ENCODE data around the gene TIPARP.
"Not testable (repeated sequence)": the region's sequence is repeated elsewhere in the genome, so short reads cannot be mapped to it uniquely, and the experiment has no call there.

Gene TIPARP

DNA sequence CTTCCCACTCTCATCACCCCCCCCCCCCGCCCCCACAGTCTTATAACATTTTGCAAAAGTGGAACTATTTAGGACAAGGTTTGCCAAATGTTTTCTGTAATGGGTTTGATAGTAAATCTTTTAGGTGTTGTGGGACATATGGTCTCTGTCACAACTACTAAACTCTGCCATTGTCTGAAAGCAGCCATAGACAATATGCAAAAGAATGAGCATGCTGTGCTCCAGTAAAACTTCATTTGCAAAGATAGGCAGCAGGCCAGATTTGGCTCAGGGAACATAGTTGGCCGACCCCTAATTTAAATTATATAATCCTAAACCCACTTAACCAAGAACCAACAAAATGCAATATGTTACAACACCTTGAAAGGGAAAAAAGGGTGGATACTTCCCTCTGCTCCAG, 46.4 kb downstream of the TIPARP start:
- no peak for DNase-seq

GRCh38 chr3:156721687-156722618, 47.6 kb downstream of the TIPARP start:
- no peak for DNase-seq

GRCh38 chr3:156723182-156723619, 48.8 kb downstream of the TIPARP start:
- DNase-seq = no peak

DNA sequence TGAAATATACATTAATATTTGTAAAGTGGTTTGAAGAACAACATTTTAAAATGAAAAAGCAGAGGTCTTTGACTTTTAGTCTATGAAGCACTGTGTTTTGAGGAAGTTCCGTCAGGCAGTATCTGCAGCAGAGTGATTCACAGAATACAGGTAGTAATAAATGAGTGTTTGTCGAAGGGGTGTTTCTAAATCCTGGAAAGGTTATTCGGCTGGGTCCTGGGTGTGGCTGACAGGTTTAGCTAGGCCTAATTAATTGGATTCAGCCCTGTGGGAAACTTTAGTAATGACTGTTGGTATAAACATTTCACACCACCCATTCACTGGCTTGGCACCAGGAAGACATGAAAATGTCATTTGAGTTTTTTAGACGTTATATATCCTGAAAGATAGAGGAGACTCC, 51.3 kb downstream of the TIPARP start:
- peak; percentile 95 for DNase-seq

DNA sequence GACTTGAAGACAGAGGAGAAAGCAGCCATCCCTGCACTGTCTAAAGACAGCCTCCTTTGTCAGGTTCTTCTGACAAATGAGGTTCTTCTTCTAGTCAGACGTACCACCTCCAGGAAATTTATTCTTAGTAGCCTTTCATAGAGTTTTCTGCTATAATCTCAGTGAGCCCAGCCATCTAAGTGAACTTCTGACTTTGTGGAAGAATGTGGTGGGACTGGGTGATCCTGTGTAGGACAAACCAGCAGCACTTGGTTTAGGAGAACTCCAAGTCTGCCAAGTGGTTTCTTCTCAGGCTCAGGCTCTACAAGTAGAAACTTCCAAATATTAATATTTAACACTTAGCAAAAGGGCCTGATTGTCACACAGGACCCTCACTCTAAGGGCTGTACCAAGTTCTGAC, 52.1 kb downstream of the TIPARP start:
- DNase-seq = no peak

DNA sequence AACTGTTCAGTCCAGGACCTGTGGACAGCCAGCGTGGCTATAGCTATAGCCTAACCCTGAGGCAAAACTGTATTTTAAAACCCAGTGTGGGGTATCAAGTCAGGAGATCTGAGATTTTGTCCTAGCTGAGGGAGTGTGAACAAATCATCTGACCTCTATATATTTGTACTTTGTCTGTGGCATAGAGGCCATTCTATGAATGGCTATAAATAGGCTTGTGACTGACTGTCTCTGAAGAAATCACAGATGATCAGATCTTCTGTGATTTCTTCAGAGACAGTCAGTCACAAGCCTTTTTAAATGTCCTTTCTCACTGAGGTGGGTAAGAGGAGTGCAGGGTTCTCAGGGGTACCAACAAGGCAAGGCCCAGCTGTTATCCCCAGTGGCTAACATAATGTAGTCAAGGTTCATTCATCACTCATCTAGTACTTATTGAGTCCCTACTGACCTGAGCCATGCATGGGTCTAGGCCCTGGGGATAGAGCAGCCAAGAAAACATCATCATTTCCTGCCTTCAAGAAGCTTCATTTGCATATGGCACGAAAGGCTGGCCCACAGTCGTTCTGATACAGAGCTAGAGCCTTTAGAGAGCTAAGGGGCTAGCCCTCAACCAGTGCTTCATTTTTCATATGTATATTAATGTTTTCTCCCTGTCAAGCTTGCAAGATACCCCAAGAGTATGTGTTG, 53.3 kb downstream of the TIPARP start:
- no peak for DNase-seq

GRCh38 chr3:156728267-156728985, 54.0 kb downstream of the TIPARP start:
- DNase-seq = peak; percentile 95

DNA sequence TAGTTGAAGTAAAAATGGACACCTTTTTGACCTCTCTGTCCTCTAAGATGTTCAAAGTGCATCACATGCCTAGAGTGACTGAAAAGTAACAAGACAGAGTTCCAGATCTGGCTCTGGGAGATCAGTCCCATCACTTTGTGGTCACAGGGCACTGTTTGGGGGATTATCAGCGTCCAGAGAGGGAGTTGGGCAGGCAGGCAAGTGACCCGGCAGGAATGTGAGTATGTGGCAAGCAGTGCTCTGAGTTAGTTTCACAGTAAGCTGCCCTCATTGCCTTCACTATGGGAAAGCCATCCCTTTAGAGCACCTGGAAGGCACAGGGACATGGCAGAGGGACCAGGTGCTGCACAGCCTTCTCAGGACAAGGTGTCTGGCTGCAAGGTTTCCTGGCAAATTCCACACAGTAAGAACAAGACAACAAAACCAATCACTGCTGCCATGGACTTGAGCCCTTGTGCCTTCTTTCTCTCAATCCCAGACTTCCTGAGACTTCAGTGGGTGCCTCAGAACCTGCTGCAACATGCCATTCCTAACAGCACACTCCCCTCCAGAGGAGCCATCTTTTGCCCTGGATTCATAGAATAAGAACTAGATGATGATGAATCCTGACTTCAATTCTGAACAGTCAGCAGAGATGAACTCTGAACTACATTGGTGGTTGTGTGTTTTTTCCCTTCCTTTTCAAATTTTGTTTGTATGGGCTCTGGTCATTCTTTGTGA, 55.2 kb downstream of the TIPARP start:
- DNase-seq = no peak

- no peak for DNase-seq
These were observed 57.4 kb downstream of the TIPARP start for GRCh38 chr3:156731813-156732212.

DNA sequence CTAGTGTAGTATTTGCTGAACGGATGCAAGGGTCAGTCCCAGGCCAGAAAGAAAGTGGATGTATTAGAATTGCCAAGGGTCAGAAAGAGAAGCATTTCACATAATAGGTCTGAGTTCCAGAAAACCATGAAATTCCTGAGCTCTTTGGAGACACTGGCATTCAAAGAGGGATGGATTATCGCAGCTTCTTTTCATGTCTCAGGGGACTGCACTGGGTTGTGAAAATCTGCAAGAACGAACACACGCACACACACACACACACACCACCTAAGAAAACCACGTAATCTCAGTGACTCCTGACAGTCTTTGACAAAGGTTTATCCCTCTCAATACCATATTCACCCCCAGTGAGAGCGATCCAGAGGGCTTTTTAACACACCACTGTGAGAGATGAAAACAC, 57.9 kb downstream of the TIPARP start:
- no peak for DNase-seq

DNA sequence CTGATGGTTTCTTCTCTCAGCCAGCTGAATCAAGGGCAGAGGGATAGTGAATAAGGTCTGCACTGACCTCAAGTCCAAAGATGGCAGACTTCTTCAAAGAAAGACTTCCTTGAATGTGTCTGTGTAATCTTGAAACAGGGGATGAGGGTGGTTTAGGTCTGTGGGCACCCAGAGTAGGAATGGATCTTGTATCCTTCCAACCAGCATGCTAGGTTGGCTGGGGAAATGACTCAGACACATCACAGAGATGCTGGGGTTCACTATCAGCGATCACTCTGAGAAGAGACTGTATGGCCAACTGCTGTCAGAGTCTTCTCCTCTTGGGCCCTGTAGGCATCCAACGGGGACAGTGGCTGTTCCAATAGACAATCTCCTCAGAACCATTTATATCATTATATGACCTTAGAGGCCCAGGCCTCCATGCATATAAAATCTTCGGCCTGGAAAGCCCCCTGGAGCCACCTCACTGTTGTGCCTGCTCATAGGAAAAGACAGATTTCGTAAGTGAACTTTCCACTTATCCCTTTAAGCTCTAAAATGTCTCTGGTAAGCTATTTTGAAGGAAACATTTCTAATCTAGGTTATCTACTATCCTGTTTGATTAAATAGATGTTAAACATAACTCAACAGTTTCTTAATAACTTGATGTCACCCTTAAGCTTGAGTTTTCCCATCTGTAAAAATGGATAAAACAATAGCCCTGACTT, 58.5 kb downstream of the TIPARP start:
- no peak for DNase-seq

DNA sequence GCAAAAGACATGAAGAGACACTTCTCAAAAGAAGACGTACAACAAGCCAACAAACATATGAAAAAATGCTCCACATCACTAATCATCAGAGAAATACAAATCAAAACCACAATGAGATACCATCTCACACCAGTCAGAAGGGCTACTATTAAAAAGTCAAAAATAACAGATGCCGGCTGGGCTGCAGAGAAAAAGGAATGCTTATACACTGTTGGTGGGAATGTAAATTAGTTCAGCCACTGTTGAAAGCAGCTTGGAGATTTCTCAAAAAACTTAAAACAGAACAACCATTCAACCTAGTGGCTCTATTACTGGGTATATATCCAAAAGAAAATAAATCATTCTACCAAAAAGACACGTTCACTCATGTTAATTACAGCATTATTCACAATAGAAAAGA, 60.3 kb downstream of the TIPARP start:
- DNase-seq = not testable (repeated sequence)

- DNase-seq = no peak
These were observed 61.1 kb downstream of the TIPARP start for GRCh38 chr3:156735471-156735870.

DNA sequence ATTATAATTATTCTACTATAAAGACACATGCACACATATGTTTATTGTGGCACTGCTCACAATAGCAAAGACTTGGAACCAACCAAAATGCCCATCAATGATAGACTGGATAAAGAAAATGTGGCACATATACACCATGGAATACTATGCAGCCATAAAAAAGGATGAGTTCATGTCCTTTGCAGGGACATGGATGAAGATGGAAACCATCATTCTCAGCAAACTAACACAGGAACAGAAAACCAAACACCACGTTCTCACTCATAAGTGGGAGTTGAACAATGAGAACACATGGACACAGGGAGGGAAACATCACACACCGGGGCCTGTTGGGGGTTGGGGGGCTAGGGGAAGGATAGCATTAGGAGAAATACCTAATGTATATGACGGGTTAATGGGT, 62.7 kb downstream of the TIPARP start:
- not testable (repeated sequence) for DNase-seq

DNA sequence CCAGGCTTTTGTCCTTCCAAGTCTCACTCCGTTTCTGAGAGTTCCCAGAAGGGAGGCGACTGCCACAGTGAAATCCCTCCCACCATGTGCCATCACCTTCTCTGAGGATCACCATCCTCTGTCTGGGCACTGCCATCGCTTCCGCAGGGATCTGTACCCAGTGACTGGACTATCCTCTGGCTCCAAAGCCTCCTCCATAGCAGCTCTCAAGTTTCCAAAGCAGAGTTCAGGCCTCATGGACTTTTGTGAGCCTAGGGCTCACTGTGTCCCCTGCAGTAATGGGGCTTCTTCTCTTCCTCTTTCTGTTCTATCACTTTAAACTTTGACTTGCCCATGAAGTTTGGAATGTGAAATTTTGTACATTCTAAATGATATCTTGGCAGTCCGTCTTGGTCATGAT, 63.9 kb downstream of the TIPARP start:
- no peak for DNase-seq

- DNase-seq = no peak
These were observed 65.6 kb downstream of the TIPARP start for GRCh38 chr3:156739976-156740375.

- not testable (repeated sequence) for DNase-seq
These were observed 66.2 kb downstream of the TIPARP start for GRCh38 chr3:156740581-156740980.

DNA sequence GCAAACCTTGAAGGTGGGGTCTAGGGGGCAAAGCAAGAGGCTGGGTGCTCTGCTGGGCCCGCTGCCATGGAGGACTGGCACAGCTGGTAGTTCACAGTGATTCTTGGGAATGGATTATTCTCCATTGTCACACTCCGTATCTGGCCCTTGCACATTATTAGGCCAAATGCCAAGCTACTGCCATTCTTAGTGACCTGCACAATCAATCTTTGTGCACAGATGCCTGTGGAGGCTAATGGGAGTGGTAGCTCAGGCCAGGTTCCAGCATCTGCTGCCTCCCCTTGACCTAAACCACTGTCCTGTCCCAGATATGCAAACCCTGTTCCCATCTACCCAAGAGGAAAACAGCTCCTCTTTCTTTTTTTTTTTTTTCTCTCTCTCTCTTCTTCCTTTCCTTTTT, 67.5 kb downstream of the TIPARP start:
- DNase-seq = no peak

DNA sequence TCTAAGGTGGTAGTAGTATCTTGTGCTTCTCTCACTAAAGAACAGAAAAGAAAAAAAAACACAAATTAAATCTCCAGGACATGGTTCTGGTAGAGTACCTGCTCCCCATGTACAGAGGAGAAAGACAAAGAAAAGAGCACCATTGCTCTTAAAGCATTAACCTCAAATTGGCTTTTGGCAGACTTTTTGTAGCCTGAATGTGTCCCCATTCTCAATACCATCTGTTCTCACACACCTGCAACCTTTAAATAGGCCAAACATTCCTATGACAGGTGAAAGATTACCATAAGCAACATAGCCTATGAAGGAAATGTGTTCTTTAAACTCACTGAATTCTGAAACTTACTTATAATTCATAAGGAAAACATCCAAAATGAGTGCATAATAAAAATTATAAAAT, 68.0 kb downstream of the TIPARP start:
- DNase-seq = no peak

GRCh38 chr3:156743859-156744258, 69.5 kb downstream of the TIPARP start:
- no peak for DNase-seq

DNA sequence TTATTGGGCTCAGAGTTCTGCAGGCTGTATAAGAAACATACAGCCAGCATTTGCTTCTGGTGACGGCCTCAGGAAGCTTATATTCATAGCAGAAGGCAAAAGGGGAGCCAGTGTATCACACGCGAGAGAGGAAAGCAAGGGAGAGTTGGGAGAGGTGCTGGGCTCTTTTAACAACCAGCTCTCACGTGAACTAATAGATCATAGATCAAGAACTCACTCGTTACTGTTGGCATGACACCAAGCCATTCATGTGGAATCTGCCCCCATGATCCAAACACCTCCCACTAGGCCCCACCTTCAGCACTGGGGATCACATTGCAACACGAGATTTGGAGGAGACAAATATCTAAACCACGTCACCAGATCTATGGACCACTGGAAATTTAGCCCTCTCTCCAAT, 70.2 kb downstream of the TIPARP start:
- no peak for DNase-seq

GRCh38 chr3:156745766-156746165, 71.4 kb downstream of the TIPARP start:
- no peak for DNase-seq

Data from COR-L47 (cell line).